GM12873 (cell line): ENCODE data around the gene PCDH9.

Experiments
- TF ChIP-seq, protein P1 (sequence below): IDR thresholded peaks from 2 replicates; pipeline ENCODE4 v1.5.1; 2012; ENCODE audit warnings: low read depth, mild to moderate bottlenecking, moderate library complexity, low read length, control low read depth; ENCODE audit not compliant: insufficient read depth; ENCODE audit errors: missing control alignments

The PCDH9 gene

DNA sequence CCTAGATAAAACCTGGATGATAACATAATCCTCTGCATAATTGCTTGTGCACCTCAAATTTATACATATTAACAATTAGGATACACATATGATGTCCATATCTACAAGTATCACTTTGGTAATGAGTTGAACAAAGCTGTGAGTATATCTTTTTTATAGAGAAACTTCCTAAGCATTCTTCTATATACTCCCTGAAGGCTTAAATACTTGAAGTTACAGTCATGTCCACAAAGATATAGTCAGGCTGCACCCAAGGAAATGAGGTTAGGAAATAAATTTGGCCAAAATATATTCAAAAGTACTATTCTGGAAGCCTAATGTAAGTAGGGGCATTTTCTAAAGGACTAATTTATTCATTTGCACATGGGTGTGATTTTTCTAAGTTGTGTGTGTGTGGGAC, 761.5 kb downstream of the PCDH9 start:
- TF ChIP-seq, protein P1, sequence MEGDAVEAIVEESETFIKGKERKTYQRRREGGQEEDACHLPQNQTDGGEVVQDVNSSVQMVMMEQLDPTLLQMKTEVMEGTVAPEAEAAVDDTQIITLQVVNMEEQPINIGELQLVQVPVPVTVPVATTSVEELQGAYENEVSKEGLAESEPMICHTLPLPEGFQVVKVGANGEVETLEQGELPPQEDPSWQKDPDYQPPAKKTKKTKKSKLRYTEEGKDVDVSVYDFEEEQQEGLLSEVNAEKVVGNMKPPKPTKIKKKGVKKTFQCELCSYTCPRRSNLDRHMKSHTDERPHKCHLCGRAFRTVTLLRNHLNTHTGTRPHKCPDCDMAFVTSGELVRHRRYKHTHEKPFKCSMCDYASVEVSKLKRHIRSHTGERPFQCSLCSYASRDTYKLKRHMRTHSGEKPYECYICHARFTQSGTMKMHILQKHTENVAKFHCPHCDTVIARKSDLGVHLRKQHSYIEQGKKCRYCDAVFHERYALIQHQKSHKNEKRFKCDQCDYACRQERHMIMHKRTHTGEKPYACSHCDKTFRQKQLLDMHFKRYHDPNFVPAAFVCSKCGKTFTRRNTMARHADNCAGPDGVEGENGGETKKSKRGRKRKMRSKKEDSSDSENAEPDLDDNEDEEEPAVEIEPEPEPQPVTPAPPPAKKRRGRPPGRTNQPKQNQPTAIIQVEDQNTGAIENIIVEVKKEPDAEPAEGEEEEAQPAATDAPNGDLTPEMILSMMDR = no peak

GRCh38 chr13:66462187-66462586, 767.9 kb downstream of the PCDH9 start:
- TF ChIP-seq, protein P1 = no peak

DNA sequence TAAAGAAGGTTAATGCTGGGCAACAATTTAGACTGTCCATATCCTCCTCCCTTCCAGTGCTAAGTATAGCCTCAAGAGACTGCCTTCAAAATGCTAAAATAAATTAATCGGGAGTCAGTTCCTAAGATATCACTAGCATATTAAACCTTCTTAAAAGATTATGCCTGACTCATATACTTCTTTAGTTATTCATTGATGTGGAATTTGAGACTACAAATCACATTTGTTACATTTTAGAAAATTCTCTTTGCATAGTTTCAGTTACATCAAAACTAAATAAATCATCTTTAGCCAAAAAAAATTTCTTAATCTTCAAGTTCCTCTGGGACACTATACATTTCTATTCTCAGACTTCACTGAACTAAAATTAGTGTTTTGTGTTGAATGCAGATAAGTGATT, 769.1 kb downstream of the PCDH9 start:
- TF ChIP-seq, protein P1 = no peak

- TF ChIP-seq, protein P1 = no peak
These were observed 770.5 kb downstream of the PCDH9 start for GRCh38 chr13:66459634-66460033.

DNA sequence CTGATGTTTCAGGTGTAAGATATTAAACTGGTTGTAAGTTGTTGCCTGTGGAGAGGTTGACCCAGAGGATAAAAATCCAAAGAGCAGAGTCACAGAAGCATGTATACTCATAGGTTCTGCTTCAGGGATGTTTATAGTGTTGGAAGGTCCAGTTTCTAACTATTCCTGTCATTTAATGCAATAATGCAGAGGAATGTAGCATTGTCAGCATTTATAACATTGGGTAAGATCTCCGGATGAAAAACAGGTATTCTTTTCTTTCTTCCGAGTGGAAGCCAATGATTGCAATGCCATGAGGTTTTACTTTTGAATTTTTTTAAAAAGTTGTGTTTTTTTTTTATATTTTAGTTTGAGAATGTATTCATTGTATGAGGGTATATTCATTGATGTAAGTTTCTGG, 771.0 kb downstream of the PCDH9 start:
- TF ChIP-seq, protein P1 = no peak

DNA sequence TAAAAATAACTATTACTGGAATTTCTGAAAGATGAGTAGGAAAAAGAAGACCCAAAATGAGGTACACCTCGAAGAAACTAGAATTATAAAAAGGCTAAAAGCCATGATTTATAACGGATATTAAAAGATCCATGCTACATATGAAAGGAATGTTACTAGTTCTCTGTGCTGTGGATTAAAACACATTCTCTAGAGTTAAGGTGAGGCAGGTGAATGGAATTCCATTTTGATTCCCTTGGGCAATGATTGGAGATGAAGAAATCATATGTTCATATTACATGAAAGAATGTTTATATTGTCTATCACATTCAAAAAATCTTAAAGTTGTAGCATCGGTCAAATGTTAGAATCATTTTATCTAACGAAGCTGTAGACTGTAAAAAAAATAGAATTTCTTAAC, 783.7 kb downstream of the PCDH9 start:
- TF ChIP-seq, protein P1 = no peak

- TF ChIP-seq, protein P1 = no peak
These were observed 786.2 kb downstream of the PCDH9 start for GRCh38 chr13:66443926-66444325.
